ENCODE results near the gene ADTRP. TPM values are rescaled to one million over a fixed set of nuclear protein-coding genes. Genes with fewer than 3 reads are reported as not detected.
A peak's percentile ranks its signal among the peaks of the same experiment; 100 is the strongest.

Gene ADTRP
- total and polyA plus RNA-seq, 2 donors (not counting 1 experiment from before 2014, with no cell fraction given): 0.23 to 1.7 TPM

DNA sequence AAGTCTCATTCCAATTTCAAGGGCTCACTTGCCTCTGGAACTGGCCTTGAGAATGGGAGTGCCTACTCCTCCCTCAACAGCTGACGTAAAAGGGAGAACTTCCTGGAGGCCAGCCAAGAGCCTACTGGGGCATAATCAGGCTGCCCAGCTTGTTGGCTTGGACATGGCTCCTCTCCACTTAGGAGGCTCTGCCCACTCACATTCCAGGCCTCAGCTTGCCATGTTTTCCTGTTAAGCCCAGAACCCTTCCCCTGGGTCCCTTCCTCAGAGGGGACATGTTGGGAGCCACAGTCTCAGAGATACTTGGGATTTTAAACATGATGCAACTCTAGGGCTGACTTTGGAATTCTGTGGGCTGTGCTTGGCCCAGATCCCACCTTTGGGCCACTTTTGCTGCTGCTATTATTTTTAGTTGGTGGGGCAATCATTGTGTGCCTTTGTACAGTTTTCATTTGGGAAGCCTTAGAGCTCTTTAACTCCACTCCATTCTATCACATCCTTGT, 31.5 kb upstream of the ADTRP start:
- DNase-seq (ENCODE audit: low read depth in 2 of 2): peak; percentile 82 to 90

DNA sequence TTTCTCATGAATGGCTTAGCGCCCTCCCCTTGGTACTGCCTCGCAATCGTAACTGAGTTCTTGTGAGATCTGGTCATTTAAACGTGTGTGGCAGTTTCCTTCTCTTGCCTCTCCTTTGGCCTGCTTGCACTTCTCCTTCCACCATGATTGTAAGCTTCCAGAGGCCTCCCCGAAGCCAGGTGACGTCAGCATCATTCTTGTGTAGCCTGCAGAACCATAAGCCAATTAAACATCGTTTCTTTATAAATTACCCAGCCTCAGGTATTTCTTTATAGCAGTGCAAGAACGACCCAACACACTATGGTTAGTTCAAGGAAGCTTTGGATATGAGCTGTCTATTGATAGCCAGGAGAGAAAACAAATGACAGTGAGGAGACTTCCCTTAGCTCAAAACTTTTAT, 29.5 kb upstream of the ADTRP start:
- no peaks in the 10 kb centered on the region for H3K4me1 ChIP-seq (ENCODE audit: control insufficient read depth, extremely low read depth, insufficient read depth, low read length)
- no peaks in the 10 kb centered on the region for H4K20me1 ChIP-seq (ENCODE audit: control insufficient read depth, extremely low read depth, insufficient read depth, low read length)
- no peaks in the 10 kb centered on the region for H3K79me2 ChIP-seq (ENCODE audit: control insufficient read depth, insufficient read depth, low read length)
- TF ChIP-seq EZH2 (IDR thresholded peaks at IDR 0.05; ENCODE audit: low read length, missing control alignments): no peak
- TF ChIP-seq, protein P1, sequence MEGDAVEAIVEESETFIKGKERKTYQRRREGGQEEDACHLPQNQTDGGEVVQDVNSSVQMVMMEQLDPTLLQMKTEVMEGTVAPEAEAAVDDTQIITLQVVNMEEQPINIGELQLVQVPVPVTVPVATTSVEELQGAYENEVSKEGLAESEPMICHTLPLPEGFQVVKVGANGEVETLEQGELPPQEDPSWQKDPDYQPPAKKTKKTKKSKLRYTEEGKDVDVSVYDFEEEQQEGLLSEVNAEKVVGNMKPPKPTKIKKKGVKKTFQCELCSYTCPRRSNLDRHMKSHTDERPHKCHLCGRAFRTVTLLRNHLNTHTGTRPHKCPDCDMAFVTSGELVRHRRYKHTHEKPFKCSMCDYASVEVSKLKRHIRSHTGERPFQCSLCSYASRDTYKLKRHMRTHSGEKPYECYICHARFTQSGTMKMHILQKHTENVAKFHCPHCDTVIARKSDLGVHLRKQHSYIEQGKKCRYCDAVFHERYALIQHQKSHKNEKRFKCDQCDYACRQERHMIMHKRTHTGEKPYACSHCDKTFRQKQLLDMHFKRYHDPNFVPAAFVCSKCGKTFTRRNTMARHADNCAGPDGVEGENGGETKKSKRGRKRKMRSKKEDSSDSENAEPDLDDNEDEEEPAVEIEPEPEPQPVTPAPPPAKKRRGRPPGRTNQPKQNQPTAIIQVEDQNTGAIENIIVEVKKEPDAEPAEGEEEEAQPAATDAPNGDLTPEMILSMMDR (conservative IDR thresholded peaks at IDR 0.05 in 1 of 2, IDR thresholded peaks at IDR 0.05 in 1 of 2; ENCODE audit: low read depth in 1 of 2, low read length in 2 of 2): no peak
- H3K9ac ChIP-seq (ENCODE audit: insufficient read depth, low read length): no peak overlapping the region
- no peak overlapping the region for H2AFZ ChIP-seq (ENCODE audit: low read length)
- no peaks in the 10 kb centered on the region for H3K9me3 ChIP-seq (ENCODE audit: control insufficient read depth, insufficient read depth, low read depth, low read length)
- no peaks in the 10 kb centered on the region for H3K36me3 ChIP-seq (ENCODE audit: control insufficient read depth, insufficient read depth, low read length)
- no peaks in the 10 kb centered on the region for H3K27me3 ChIP-seq (ENCODE audit: control insufficient read depth, insufficient read depth, low read length)
- H3K27ac ChIP-seq (ENCODE audit: insufficient read depth, low read length): no peak overlapping the region
- no peak for DNase-seq (ENCODE audit: low read depth in 2 of 2)
- no peak overlapping the region for H3K4me3 ChIP-seq (replicated peaks in 1 of 4; ENCODE audit: control extremely low read depth in 1 of 4, insufficient read depth in 1 of 4, low read depth in 3 of 4, low read length in 4 of 4)
- no peak overlapping the region for H3K4me2 ChIP-seq (ENCODE audit: extremely low read depth, insufficient read depth, low read length)

More for the DNA sequence above, 31.5 kb upstream of the ADTRP start:
- H3K4me3 ChIP-seq (replicated peaks in 1 of 4; ENCODE audit: control extremely low read depth in 1 of 4, insufficient read depth in 1 of 4, low read depth in 3 of 4, low read length in 4 of 4): no peak overlapping the region
- no peaks in the 10 kb centered on the region for H3K27me3 ChIP-seq (ENCODE audit: control insufficient read depth, insufficient read depth, low read length)
- H2AFZ ChIP-seq (ENCODE audit: low read length): no peak overlapping the region
- no peak overlapping the region for H3K4me2 ChIP-seq (ENCODE audit: extremely low read depth, insufficient read depth, low read length)
- TF ChIP-seq EZH2 (IDR thresholded peaks at IDR 0.05; ENCODE audit: low read length, missing control alignments): no peak
- TF ChIP-seq, protein P1 (conservative IDR thresholded peaks at IDR 0.05 in 1 of 2, IDR thresholded peaks at IDR 0.05 in 1 of 2; ENCODE audit: low read depth in 1 of 2, low read length in 2 of 2): no peak
- H3K4me1 ChIP-seq (ENCODE audit: control insufficient read depth, extremely low read depth, insufficient read depth, low read length): no peaks in the 10 kb centered on the region
- no peak overlapping the region for H3K9ac ChIP-seq (ENCODE audit: insufficient read depth, low read length)
- no peaks in the 10 kb centered on the region for H3K9me3 ChIP-seq (ENCODE audit: control insufficient read depth, insufficient read depth, low read depth, low read length)
- H3K79me2 ChIP-seq (ENCODE audit: control insufficient read depth, insufficient read depth, low read length): no peaks in the 10 kb centered on the region
- H4K20me1 ChIP-seq (ENCODE audit: control insufficient read depth, extremely low read depth, insufficient read depth, low read length): no peaks in the 10 kb centered on the region
- H3K27ac ChIP-seq (ENCODE audit: insufficient read depth, low read length): no peak overlapping the region
- no peaks in the 10 kb centered on the region for H3K36me3 ChIP-seq (ENCODE audit: control insufficient read depth, insufficient read depth, low read length)

DNA sequence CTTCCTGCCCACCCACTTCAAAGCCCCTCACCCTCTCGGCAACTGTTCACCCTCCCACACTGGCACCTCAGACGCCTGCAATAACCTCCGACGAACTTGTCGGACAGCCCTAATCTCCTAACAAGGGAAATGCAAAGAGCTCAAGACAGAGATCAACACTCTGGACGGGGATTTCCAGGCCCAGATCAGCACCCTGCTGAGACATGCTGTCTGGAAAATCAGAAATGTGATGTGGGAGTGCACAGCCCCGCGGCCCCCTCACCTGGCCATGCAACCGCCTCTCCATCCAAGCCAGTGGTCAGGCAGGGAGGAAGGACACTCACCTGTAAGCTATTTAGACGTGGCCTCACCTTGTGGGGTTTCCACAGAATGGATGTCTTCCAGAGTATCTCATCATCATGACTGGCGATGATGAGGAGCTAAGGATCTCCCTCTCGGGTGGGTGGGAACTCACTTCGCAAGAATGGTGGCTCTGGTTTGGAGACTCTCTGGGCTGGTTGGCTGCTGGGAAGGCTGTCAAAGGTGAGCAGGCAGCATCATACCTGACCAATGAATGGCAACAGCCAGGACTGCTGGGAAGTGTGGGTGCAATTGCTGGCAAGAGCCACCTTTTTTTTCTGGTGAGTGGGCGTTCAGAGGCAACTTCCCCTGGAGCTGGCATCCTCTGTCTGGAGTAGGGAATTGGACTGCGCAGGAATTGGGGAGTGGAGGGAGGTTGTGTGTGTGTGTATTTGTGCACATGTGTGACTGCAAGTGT, 28.1 kb upstream of the ADTRP start:
- Histone ChIP-seq H3K27me3 (ENCODE audit: control insufficient read depth, insufficient read depth, low read length) (no peaks in the 10 kb centered on the region), H3K9ac (ENCODE audit: insufficient read depth, low read length) (no peak overlapping the region), H3K4me2 (ENCODE audit: extremely low read depth, insufficient read depth, low read length) (no peak overlapping the region), H3K79me2 (ENCODE audit: control insufficient read depth, insufficient read depth, low read length) (no peaks in the 10 kb centered on the region), H3K4me1 (ENCODE audit: control insufficient read depth, extremely low read depth, insufficient read depth, low read length) (no peaks in the 10 kb centered on the region), H3K9me3 (ENCODE audit: control insufficient read depth, insufficient read depth, low read depth, low read length) (no peaks in the 10 kb centered on the region), H3K27ac (ENCODE audit: insufficient read depth, low read length) (no peak overlapping the region), H3K4me3 (replicated peaks in 1 of 4; ENCODE audit: control extremely low read depth in 1 of 4, insufficient read depth in 1 of 4, low read depth in 3 of 4, low read length in 4 of 4) (no peak overlapping the region), H3K36me3 (ENCODE audit: control insufficient read depth, insufficient read depth, low read length) (no peaks in the 10 kb centered on the region), H2AFZ (ENCODE audit: low read length) (no peak overlapping the region), H4K20me1 (ENCODE audit: control insufficient read depth, extremely low read depth, insufficient read depth, low read length) (no peaks in the 10 kb centered on the region)
- no peak for TF ChIP-seq EZH2 (IDR thresholded peaks at IDR 0.05; ENCODE audit: low read length, missing control alignments)
- TF ChIP-seq, protein P1 (conservative IDR thresholded peaks at IDR 0.05 in 1 of 2, IDR thresholded peaks at IDR 0.05 in 1 of 2; ENCODE audit: low read depth in 1 of 2, low read length in 2 of 2): no peak
- DNase-seq (ENCODE audit: low read depth in 2 of 2): peak in 1 of 2 donors; percentile 6
